Right atrium auricular region (tissue), 2 donors: ENCODE measurements around the gene TMTC1. TPM values are rescaled to one million over a fixed set of nuclear protein-coding genes. Genes with fewer than 3 reads are reported as not detected.

Experiments used
- DNase-seq: peaks from one replicate; pipeline ENCODE4 v3.0.0-alpha.2; 2019; ENCODE audit warnings: low spot score
- H3K27ac ChIP-seq, 2 donors: fragments of 200-600 bp; sonication (generic); 1 replicate in 1 of 2; 2 replicates in 1 of 2; pipeline ENCODE4 v1.5.1; 2016 to 2019
- H3K27me3 ChIP-seq, 2 donors: fragments of 200-600 bp; sonication (generic); one replicate each; pipeline versions ENCODE4 v1.5.1 to v1.6.0; 2017 to 2019
- H3K36me3 ChIP-seq: fragments of 200-600 bp; sonication (generic); one replicate; pipeline ENCODE4 v1.5.1; 2016
- H3K4me1 ChIP-seq, 2 donors: fragments of 200-600 bp; sonication (generic); one replicate each; pipeline versions ENCODE4 v1.5.1 to v1.6.0; 2017 to 2019
- H3K4me3 ChIP-seq, 2 donors: fragments of 200-600 bp; sonication (generic); 1 replicate in 1 of 2; 2 replicates in 1 of 2; pipeline ENCODE4 v1.5.1; 2017 to 2019; ENCODE audit warnings: mild to moderate bottlenecking in 1 of 2, moderate library complexity in 1 of 2
- H3K9me3 ChIP-seq, 2 donors: fragments of 200-600 bp; sonication (generic); one replicate each; pipeline ENCODE4 v1.5.1; 2019
- total RNA-seq, 2 donors: library from RNA; depleted of rRNA; stranded (reverse); fragments of >200 nt; gene quantifications; one replicate each; pipeline ENCODE4 v1.1.0, GENCODE V29; 2016
- TF ChIP-seq, protein P1 (sequence below), 2 donors: fragments of 200-600 bp; sonication (generic); IDR thresholded peaks; one replicate each; pipeline ENCODE4 v1.5.1; 2019; ENCODE audit warnings: antibody characterized with exemption in 2 of 2

The TMTC1 gene
- total RNA-seq, 2 donors from 2014 or later = 60.1 to 60.3 TPM

DNA sequence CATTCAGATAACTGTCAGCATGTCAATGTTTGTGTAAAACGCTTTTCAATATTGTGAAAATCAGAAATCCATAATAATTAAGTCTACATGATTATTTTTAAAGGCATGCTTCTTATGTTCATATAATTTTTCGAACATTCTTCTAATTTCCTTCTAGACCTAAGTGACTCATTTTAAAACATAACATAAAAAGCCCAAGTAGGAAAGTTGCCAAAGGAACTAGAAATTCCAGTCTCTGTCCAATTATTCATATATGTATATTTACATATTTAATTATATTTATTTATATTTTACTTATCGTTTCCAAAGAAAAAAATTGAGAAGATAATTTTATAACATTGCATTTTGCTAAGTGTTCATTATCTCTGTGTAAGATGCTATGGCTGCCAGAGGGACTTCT, 110.4 kb downstream of the TMTC1 start:
- no peak for DNase-seq
- Histone ChIP-seq H3K27me3 (no peaks in the 10 kb centered on the region), H3K4me1 (peaks cover 0 to 9% of the 10 kb centered on the region in 2 donors), H3K9me3 (no peaks in the 10 kb centered on the region), H3K27ac (no peak overlapping the region), H3K36me3 (no peaks in the 10 kb centered on the region), H3K4me3 (no peak overlapping the region)
- TF ChIP-seq, protein P1, sequence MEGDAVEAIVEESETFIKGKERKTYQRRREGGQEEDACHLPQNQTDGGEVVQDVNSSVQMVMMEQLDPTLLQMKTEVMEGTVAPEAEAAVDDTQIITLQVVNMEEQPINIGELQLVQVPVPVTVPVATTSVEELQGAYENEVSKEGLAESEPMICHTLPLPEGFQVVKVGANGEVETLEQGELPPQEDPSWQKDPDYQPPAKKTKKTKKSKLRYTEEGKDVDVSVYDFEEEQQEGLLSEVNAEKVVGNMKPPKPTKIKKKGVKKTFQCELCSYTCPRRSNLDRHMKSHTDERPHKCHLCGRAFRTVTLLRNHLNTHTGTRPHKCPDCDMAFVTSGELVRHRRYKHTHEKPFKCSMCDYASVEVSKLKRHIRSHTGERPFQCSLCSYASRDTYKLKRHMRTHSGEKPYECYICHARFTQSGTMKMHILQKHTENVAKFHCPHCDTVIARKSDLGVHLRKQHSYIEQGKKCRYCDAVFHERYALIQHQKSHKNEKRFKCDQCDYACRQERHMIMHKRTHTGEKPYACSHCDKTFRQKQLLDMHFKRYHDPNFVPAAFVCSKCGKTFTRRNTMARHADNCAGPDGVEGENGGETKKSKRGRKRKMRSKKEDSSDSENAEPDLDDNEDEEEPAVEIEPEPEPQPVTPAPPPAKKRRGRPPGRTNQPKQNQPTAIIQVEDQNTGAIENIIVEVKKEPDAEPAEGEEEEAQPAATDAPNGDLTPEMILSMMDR (IDR thresholded peaks at IDR 0.05) = no peak

GRCh38 chr12:29672580-29672979, 111.2 kb downstream of the TMTC1 start:
- Histone ChIP-seq H3K27ac (no peak overlapping the region), H3K36me3 (no peaks in the 10 kb centered on the region), H3K4me1 (peaks cover 0 to 9% of the 10 kb centered on the region in 2 donors), H3K27me3 (no peaks in the 10 kb centered on the region), H3K9me3 (no peaks in the 10 kb centered on the region), H3K4me3 (no peak overlapping the region)
- DNase-seq = no peak
- TF ChIP-seq, protein P1 (IDR thresholded peaks at IDR 0.05) = no peak

DNA sequence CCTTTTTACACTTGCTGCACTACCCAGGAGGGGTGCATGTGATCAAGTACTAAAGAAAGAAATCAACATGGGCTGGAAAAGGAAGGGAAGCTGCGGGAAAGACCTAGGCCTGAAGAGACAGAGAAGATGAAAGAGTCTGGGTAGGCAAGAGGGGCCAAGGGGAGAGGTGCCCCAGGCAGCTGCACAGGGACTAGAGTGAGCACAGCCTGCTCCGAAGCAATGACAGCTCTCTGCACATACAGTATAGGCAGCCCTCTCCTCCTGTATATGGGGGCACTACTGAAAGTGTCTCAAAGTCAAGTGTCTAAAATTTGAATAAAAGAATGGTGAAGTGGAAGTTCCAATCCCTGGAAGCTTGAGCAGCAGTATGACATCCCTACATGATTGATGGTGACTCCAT, 112.0 kb downstream of the TMTC1 start:
- Histone ChIP-seq H3K4me3 (no peak overlapping the region), H3K27ac (no peak overlapping the region), H3K36me3 (no peaks in the 10 kb centered on the region), H3K4me1 (peaks cover 0 to 9% of the 10 kb centered on the region in 2 donors), H3K9me3 (no peaks in the 10 kb centered on the region), H3K27me3 (no peaks in the 10 kb centered on the region)
- TF ChIP-seq, protein P1 (IDR thresholded peaks at IDR 0.05) = no peak
- DNase-seq = no peak

GRCh38 chr12:29667011-29667410, 116.7 kb downstream of the TMTC1 start:
- H3K4me1 ChIP-seq = peaks cover 0 to 8% of the 10 kb centered on the region in 2 donors
- no peaks in the 10 kb centered on the region for H3K36me3 ChIP-seq
- no peak overlapping the region for H3K27ac ChIP-seq
- H3K27me3 ChIP-seq = no peaks in the 10 kb centered on the region
- no peak overlapping the region for H3K4me3 ChIP-seq
- TF ChIP-seq, protein P1 (IDR thresholded peaks at IDR 0.05) = no peak
- DNase-seq = no peak
- H3K9me3 ChIP-seq = no peaks in the 10 kb centered on the region

DNA sequence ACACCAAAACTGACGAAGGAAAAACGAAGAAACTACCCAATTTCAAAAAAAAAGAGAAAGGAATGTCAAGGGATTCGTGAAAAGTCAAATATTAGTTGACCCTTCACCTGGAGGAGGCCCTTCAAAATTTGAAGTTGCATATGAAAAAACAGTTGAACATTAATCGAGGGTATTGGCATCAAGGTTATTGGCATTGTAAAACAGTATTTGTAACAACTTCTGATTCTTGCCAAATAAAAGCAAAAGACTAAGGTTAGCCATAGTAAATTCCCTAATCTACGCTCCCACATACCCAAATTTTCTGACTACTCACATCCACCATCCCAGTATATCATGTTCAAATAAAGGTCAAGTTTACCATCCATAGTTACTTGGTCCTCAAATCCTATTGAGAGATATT, 118.6 kb downstream of the TMTC1 start:
- H3K36me3 ChIP-seq = no peaks in the 10 kb centered on the region
- H3K4me1 ChIP-seq = peaks cover 0 to 20% of the 10 kb centered on the region in 2 donors
- H3K4me3 ChIP-seq = no peak overlapping the region
- TF ChIP-seq, protein P1 (IDR thresholded peaks at IDR 0.05) = no peak
- H3K27ac ChIP-seq = no peak overlapping the region
- DNase-seq = no peak
- no peaks in the 10 kb centered on the region for H3K27me3 ChIP-seq
- H3K9me3 ChIP-seq = no peaks in the 10 kb centered on the region

DNA sequence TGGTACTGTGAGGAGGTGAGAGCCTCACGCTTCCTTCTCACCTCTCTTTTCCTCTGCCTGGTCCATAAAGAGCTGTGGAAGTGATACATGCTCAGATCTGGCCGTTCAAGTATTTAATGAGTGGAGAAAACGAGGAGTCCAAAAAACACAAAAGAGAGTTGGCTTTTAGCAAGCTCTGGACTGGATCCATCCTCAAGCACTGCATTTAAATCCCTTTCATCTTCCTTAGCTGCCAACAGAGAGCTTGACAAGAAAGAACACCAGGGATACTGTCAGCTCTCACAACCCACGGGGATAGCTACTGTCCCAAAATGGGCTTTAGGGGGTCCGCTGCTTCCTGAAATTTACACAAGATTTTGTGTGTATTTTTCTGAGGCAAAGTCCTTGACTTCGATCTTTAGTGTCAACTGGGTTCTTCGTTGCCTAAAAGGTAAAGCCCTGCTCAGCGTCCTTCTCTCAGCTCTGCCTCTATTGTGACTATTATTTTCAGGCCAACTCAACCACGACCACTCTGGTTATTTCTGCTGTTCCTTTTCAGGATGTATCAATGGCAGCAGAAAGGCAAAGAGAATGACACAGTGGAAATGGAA, 120.9 kb downstream of the TMTC1 start:
- H3K36me3 ChIP-seq = no peaks in the 10 kb centered on the region
- H3K4me3 ChIP-seq = no peak overlapping the region
- DNase-seq = no peak
- TF ChIP-seq, protein P1 (IDR thresholded peaks at IDR 0.05) = no peak
- H3K27ac ChIP-seq = peak overlapping the region; percentile 20 to 24
- H3K27me3 ChIP-seq = no peaks in the 10 kb centered on the region
- H3K9me3 ChIP-seq = no peaks in the 10 kb centered on the region
- peaks cover 0 to 22% of the 10 kb centered on the region in 2 donors for H3K4me1 ChIP-seq
